22Rv1 (cell line): ENCODE measurements around the gene TSPAN4.

Source experiments
- ZFX ChIP-seq: fragments of 450-650 bp; IDR thresholded peaks from 2 replicates; pipeline ENCODE4 v1.6.1; 2017; ENCODE audit warnings: antibody characterized with exemption, borderline replicate concordance
- TF ChIP-seq, protein P1 (sequence below): fragments of 450-650 bp; IDR thresholded peaks from 2 replicates; pipeline ENCODE4 v1.5.1; 2017; ENCODE audit warnings: mild to moderate bottlenecking

- TF ChIP-seq, protein P1, sequence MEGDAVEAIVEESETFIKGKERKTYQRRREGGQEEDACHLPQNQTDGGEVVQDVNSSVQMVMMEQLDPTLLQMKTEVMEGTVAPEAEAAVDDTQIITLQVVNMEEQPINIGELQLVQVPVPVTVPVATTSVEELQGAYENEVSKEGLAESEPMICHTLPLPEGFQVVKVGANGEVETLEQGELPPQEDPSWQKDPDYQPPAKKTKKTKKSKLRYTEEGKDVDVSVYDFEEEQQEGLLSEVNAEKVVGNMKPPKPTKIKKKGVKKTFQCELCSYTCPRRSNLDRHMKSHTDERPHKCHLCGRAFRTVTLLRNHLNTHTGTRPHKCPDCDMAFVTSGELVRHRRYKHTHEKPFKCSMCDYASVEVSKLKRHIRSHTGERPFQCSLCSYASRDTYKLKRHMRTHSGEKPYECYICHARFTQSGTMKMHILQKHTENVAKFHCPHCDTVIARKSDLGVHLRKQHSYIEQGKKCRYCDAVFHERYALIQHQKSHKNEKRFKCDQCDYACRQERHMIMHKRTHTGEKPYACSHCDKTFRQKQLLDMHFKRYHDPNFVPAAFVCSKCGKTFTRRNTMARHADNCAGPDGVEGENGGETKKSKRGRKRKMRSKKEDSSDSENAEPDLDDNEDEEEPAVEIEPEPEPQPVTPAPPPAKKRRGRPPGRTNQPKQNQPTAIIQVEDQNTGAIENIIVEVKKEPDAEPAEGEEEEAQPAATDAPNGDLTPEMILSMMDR, result no peak
- no peak for TF ChIP-seq ZFX
Observed at GRCh38 chr11:893008-893654, 50.5 kb downstream of the TSPAN4 start.
